Measurements from ENCODE around the gene FOXE3.

Gene FOXE3

DNA sequence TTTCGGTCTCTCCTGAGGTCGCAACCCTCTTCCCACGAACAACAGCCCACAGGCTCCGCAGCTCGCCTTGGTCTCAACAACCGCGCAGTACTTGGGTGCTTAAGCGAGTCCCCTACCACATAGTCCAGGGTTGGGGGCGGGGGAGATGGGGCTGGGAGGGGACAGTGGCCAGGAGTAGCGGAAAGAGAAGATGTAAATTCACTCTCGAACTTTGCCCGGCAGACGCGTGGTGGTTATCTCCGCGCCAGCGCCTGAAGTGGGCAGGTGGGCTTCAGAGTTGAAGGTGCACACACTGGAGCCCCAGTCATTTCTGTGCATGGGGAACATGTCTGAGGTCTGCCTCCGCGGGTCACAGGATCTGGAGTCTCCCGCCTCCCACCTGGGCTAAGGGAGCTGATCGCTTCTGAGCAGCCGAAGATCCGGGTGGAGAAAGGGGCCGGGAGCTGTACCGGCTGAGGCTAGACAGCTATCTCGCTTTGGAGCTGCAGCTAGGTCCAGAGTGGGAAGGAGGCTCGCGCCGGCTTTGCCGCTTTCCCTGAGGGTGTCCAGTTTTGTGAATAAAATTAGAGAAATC lies 17.5 kb downstream of the FOXE3 start:
- in situ Hi-C loops (cut with MboI; ENCODE audit: low sequenced_read_pairs), result no loop called here

DNA sequence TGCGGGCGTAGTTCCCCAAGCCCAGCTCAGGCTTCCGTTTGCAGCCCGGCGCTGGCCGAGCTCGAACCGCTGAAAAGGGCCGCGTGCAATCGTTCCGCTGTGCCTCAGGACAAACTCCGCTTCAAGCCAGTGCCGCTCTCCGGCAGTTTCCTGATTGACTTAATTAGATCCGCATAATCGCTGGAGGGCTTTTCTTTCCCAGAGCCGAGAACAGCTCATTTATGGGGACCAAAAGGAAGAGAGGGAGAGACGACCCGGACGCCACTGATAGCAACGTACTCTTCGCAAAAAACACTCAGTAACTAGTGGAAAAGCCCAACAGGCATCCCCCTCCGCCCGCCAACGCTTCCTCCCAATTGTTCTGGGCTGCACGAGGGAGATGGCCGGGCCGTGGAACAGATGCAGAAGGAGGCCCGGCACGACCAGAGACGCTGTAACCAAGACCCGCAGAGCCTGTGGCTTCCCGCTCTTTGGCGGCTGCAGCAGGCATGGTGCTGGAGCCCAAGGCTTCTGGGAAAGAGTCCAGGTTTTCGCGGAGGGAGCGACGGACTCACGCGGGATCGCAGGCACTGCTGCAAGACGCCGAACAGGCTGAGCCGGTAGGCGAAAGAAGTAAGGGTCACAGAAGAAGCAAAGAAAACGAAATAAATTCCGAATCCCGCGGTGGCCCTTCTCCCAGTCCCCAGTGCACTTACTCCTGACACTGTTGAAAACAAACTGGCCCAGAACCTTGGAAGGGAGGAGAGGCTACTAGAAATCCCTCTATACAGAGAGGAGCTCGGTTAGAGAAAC lies 18.2 kb downstream of the FOXE3 start:
- in situ Hi-C loops (cut with MboI; ENCODE audit: low sequenced_read_pairs), result no loop called here

DNA sequence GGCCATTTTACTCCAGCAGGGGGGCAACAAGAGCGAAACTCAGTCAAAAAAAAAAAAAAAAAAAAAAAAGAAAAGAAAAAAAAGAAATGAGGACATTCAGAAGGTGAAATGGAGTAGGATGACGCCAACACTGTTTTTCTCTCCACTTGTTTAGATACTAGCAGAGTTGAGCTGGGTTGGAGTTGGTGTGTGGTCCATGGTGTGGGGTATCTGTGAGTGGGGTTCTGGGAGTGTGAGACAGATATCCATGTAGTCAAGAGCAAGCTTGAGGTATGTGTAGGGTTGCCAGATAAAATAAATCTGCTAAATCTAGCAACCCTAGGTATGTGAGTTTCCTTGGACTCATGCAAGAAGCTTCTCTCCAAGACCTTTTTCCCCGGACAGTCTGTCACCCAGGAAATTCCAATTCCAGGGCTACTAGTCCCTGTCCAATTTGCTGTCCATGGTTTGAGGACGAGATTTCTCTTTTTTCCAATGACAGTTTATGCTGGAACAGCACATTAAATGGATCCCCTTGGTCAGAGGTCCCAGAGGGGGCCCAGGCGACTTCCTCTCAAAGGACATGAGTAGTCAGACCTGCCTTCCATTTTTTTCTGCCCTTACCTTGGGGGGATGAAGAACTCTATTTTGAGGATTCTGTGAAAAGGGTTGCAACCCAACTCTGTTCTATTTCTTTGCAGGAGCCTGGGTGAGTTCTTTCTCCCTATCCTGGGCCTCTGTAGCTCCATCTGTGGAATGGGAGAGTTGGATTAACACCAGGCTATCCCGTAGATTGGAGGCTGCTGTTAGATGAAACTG lies 19.6 kb downstream of the FOXE3 start:
- in situ Hi-C loops (cut with MboI; ENCODE audit: low sequenced_read_pairs), result no loop called here

DNA sequence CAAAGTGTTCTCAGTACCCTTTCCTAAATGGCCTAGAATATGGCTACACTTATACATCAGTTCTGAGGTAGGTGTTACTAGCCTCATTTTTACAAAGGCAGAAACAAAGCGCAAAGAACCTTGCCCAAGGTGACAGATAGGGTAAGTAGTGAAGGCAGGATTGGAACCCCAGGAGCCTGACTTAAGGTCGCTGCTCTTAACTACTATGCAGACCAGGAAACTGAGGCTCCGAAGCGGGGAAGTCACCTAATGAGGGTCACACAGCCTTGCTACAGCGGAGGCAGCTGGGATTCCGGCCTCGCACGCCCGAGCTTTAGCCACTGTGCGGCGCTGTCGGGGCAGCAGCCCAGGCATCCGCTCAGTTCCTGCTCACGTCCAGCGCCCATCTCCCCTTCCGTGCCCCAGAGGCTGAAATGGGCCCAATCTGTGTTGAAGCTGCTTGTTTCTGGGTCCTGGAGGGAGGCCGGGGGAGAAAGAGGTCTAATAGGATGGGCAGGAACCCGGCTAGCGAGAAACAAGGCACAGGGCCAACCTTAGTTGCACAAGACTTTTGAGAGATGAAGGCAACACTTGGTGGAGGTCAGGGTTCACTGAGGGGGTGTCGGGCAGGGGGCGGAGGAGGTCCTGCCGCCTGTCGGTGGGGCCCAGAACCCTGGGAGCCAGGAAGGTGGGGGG lies 20.4 kb downstream of the FOXE3 start:
- in situ Hi-C loops (cut with MboI; ENCODE audit: low sequenced_read_pairs), result no loop called here

DNA sequence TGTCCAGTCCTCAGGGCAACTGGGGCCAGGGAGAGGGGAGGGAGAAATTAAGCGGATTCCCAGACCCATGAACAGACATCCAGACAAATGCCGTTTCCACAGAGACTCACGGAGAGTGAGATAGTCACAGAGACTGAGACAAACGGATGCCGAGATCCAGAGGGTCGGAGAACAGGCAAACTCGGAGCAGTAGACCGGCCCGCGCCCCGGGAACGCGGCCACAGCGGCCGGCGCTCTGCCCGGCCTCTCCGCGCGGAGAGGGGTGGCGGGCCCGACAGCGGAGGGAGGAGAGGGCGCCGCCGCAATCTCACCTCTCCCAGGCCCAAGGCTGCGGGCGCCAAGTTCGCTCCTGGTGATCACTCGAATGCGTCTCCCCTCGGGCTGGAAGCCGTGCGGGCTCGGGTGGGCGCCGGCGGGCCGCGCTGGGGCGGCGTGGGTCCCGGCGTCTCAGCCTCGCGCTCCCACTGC lies 20.9 kb downstream of the FOXE3 start:
- in situ Hi-C loops (cut with MboI; ENCODE audit: low sequenced_read_pairs), result no loop called here

DNA sequence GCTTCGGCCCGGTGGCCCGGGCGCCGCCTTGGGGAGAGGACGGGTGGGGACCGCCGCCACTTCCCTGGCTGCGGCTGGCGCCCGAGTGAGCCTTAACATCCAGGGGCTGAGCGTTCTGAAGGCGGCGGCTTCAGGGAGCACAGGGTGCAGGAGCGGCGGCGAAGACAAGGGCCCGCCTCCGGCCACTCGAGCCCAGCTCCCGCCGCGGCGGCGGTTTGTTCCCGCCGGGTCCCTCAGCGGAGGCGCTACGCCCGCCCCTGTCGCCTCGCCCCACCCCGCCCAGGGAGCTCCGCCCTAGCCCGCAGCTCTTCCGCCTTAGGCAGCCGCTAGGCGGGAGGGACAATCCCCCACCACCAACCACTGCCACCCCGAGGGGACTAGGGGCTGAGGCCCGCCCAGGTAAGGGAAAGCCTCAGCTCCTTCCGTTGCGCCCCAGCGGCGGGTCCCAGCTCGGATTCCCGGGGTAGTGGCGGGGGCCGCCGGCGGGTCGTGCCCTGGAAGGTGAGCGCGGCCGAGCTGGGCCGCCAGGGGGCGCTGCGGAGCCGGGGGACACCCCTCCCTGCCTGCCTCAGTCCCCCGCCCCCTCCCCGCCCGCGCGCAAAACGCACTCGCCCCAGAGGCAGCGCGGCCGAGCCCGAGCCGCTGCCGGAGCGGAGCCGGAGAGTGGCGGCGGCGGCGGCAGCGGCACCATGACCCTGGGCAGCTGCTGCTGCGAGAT lies 21.5 kb downstream of the FOXE3 start, which contains the start of gene FOXD2:
Gene FOXD2, plus strand, starts transcription at position 598 of the 718 bp plus-strand sequence. Its CDS starts 92 bp downstream, at position 690.
- in situ Hi-C loops (cut with MboI; ENCODE audit: low sequenced_read_pairs), result no loop called here

DNA sequence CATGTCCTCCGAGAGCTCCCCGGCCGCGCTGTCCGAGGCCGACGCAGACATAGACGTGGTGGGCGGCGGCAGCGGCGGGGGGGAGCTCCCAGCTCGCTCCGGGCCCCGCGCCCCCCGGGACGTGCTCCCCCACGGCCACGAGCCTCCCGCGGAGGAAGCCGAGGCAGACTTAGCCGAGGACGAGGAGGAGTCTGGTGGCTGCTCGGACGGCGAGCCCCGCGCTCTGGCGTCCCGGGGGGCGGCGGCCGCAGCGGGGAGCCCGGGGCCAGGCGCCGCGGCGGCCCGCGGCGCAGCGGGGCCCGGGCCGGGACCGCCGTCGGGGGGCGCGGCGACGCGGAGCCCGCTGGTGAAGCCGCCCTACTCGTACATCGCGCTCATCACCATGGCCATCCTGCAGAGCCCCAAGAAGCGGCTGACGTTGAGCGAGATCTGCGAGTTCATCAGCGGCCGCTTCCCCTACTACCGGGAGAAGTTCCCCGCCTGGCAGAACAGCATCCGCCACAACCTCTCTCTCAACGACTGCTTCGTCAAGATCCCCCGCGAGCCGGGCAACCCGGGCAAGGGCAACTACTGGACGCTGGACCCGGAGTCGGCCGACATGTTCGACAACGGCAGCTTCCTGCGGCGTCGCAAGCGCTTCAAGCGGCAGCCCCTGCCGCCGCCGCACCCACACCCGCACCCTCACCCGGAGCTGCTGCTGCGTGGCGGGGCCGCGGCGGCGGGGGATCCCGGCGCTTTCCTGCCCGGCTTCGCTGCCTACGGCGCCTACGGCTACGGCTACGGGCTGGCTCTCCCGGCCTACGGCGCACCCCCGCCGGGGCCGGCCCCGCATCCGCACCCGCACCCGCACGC lies 22.3 kb downstream of the FOXE3 start:
- in situ Hi-C loops (cut with MboI; ENCODE audit: low sequenced_read_pairs), result no loop called here

DNA sequence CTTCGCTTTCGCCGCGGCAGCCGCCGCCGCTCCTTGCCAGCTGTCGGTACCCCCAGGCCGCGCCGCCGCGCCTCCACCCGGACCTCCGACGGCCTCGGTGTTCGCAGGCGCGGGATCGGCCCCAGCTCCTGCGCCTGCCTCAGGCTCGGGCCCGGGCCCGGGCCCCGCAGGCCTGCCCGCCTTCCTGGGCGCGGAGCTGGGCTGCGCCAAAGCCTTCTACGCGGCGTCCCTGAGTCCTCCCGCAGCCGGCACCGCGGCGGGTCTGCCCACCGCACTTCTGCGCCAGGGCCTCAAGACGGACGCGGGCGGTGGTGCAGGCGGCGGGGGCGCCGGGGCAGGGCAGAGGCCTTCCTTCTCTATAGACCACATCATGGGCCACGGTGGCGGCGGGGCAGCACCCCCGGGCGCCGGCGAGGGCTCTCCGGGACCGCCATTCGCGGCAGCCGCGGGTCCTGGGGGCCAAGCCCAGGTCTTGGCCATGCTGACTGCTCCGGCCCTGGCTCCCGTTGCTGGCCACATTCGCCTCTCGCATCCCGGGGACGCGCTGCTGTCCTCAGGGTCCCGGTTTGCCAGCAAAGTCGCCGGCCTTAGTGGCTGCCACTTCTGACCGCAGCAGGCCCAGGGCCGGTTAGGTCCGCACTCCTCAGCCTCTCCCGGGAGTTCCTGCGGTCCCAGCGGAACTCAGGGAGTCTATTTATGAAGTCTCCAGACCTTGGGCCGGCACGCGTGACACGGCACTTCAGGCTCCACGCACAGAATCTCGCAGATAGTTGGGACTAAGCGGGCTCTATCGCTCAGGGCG lies 23.1 kb downstream of the FOXE3 start:
- in situ Hi-C loops (cut with MboI; ENCODE audit: low sequenced_read_pairs), result no loop called here

DNA sequence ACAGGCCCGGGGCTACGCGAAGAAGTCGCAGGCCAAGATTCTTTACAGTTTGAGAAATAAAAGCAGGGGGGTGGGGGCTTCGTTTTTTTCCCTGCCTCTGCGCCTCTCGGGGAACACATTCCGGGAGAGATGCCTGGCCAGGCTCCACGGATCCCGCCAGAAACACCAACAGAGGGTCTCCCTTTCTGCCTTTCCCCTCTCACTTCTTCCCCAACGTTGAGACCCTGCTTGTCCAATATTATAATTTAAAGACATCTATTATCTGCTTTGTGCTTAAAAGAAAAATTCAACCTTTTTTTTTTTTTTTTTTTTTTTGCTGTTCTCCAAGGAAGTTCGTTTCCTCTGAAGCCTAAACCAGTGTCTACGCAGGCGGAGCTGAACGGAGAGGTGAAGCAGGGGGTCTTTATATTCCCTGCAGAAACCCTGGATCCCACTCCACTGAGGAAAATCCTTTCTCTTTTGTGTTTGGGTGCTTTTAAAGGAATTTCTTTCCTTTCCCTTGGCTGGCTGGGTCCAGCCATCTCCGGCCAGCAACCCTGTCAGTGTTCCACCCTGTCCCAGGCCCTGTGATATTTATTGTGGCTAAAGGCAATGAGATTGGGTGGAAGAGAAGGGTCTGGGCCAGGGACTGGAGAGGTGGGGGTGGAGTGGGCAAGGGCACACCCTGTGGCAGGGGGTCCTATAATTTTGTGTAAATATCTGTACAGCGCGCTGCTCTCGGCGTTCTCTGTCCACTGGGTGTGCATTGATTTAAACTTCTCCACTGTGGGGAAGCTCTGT lies 23.9 kb downstream of the FOXE3 start:
- in situ Hi-C loops (cut with MboI; ENCODE audit: low sequenced_read_pairs), result no loop called here

DNA sequence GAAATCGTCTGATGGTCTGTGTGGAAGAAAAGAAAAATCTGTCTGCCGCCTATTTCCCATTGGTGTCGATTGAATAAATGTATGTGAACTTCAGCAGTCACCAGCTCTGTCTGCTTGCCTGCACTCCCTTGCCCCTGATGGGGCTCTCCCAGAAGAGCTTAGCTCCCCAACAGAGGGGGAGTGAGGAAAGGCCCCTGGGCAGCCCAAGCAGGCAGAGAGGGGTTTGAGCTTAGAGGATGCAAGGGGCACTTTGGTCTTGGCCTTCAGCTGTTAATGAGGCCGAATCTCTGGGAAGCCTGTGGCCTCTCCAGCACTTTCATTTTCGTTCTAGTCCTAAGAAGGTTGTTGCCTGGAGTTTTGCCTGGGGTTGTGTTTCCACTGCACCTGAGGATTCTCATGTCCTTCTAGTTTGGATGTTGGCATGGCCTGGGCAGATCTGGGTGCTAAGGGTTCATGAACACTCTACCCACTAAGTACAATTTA lies 24.6 kb downstream of the FOXE3 start:
- in situ Hi-C loops (cut with MboI; ENCODE audit: low sequenced_read_pairs), result no loop called here

DNA sequence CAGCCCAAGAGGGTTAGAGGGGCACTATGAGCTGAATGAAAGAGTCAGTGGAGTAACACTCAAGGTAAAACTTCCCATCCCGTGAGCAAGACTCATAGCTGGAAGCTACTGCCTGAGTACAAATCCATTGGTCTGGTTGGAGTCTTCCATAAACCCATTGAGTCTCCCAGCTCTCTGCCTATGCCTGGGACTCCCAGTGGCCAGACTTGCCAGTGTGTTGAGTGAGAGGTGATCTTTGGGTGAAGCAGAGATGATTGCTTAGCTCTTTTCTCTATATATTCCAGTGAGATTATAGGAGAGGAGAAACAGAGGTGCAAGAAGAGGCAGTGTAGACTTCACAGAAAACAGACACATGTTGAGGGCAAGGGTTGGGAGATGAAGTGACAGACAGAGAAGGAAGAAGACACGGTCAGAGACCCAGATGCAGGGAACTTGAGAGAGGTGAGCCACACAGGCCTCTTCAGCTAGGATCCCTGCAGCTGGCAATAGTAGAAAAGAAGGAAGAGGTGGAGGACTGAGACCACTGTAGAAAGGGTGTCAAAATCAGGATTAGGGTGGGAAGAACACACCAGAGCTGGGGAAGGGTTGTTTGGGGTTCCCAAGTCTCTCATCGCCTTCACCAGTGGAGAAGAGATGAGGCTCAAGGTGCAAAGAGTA lies 25.5 kb downstream of the FOXE3 start:
- in situ Hi-C loops (cut with MboI; ENCODE audit: low sequenced_read_pairs), result no loop called here

DNA sequence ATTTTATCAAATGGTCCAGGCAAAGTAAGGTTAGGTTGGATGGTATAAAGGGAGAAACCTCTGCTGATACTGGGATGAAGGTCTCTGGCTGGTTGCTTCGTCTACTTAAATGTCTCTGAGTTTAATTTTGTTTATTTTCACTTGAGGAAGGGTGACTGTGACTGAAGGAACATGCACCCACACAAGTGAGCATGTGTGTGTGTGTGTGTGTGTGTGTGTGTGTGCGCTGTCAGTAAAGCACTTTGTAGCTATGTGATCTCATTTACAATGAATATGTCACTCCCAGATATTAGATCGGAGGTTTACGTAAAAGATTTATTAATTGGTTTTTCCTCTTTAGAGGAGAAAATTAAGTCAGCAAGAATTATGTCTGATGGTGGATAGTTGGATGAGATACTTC lies 26.1 kb downstream of the FOXE3 start:
- in situ Hi-C loops (cut with MboI; ENCODE audit: low sequenced_read_pairs), result no loop called here

DNA sequence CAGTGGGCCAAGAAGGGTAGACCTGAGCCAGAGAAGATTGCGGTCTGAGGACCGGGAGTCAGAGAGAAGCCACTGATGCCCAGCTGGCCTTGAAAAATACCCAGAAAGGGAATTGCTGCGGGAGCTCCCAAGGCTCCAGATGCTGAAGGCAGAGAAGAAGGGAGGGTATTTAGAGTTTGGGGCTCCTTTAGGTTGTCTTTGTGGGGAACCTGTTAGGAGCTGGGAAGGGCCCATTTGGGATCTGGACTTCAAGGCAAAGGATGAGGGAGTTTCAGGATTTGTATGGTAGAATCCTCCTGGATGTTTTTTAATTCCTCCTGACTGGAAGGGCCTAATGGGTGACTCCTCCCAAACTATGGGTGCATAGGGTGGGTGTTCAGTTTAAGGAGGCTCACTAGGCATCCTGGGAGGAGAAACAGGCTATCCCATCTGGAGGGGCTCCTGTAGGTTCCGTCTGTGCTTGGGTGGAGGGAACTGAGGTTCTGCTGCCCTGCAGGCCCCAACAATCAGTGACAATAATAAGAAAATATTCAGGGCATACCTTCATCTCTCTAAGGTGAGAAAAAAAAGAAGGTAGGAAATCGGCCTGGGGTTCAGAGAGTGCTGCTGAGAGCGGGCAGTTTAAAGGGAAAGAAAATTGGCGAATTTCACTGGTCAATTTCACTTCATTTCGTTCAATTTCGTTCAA lies 26.9 kb downstream of the FOXE3 start:
- in situ Hi-C loops (cut with MboI; ENCODE audit: low sequenced_read_pairs), result no loop called here

DNA sequence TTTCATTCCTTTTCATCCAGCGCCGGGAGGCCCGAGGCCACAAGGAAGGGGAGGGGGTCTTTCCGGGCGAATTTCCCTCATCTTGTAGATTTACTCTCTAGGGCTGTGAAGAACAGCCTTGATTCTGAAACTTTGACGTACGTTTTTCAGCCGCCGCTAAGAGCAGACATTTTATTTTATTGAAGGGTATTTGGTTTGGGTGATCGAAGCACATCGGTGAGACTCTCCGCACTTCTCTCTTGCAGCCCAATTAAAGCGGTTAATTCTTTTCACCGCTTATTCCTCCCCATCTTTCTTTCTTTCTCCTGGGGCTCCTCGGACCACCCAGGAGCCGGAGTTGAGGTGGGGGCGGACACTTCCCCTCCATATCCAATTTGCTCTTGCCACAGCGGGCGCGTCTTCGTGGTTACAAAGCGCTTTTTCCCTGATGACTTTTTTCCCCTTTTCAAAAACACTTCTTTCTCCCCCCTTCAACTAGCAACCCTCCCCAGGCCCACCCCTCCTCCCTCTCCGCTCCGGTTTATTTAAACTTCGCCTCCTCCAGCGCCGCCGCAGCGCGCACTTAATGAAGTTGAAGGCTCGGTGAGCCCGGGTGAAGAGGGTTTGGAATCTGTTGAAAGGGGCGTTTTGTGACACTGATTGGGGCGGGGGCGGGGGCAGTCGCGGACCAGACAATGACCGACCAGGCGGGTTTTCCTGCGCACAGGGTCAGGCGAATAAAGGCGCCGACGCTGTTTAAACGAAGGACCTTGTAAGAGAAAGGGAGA lies 27.6 kb downstream of the FOXE3 start:
- in situ Hi-C loops (cut with MboI; ENCODE audit: low sequenced_read_pairs), result no loop called here

DNA sequence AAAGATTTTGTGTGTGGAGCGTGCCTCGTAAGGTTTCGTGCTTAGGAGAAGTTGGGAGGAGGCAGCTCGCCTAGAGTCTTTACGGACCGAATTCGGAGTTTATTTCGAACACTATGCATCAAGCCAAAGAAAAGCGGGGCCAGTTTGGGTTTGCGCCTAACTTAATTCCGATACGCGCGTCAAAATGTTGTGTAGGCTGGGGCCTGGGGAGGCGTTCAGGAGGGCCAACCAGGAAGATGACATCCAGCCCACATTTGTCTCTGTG lies 28.1 kb downstream of the FOXE3 start:
- in situ Hi-C loops (cut with MboI; ENCODE audit: low sequenced_read_pairs), result no loop called here

Data from HL-60/S4 treated with phorbol 12-myristate 13-acetate at 8.2 ng/mL for 4 days and 3 days (cell line).